MG63 (cell line): ENCODE results near the gene AP1B1. TPM values are rescaled to one million over a fixed set of nuclear protein-coding genes. Genes with fewer than 3 reads are reported as not detected.

Experiments used
- DNase-seq: peaks from one replicate; pipeline ENCODE4 v3.0.0-alpha.2; 2020
- H3K27me3 ChIP-seq: fragments of 250-450 bp; sonication (Bioruptor Pico); 2 replicates; pipeline ENCODE4 v1.5.1; 2020; ENCODE audit warnings: mild to moderate bottlenecking, moderate library complexity
- H3K36me3 ChIP-seq: fragments of 250-450 bp; sonication (Bioruptor Pico); 2 replicates; pipeline ENCODE4 v1.5.1; 2020; ENCODE audit warnings: mild to moderate bottlenecking, moderate library complexity
- H3K4me3 ChIP-seq: fragments of 250-450 bp; sonication (Bioruptor Pico); 2 replicates; pipeline ENCODE4 v1.5.1; 2020; ENCODE audit warnings: mild to moderate bottlenecking, moderate library complexity
- H3K9me3 ChIP-seq: fragments of 250-450 bp; sonication (Bioruptor Pico); 2 replicates; pipeline ENCODE4 v1.5.1; 2020; ENCODE audit warnings: mild to moderate bottlenecking, moderate library complexity
- total RNA-seq: library from RNA; depleted of rRNA; stranded (reverse); fragments of >200 nt; shearing (Covaris generic); gene quantifications from 2 replicates; pipeline ENCODE4 v1.2.3, GENCODE V29; 2014; ENCODE audit warnings: low replicate concordance; rRNA removed

AP1B1 gene
- total RNA-seq, 1 experiment from 2014 or later: 75.2 TPM

DNA sequence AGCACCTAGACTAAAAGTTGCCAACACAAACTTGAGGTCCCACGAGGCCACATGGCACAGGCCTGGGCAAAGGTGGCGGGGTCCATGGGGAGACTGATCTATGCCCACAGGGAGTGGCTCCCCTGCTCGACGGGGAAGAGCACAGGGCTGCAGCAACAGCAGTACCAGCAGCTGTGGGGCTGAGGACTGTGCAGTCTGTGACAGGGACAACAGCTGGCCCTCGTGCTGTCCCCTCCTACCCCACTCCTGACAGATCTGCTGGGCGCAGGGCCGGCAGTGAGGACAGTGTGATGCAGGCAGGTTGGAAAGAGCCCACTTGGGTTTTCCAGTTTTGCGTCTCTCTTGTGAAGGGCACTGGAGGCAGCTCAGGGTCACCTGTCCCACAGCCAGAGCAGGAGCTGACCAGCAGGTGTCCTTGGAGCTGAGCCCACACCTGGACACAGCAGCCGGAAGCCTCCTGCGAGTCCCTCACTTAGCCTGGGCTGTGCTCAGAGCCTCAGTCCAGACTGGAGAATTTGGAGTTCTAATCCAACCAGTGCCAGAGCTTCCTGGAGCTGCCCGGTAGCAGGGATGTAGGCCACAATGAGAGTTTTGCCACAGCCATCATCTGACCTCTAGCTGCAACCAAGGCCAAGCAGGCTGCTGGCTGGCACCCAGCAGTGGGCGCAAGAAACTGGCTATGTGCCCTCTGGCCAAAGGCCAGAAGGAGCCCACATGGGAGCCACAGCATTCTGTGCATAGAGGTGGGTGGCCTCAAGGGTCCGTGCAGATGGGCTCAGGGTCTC lies 85.5 kb downstream of the AP1B1 start:
- DNase-seq: no peak
- no peak overlapping the region for H3K4me3 ChIP-seq
- H3K9me3 ChIP-seq: no peaks in the 10 kb centered on the region
- H3K27me3 ChIP-seq: no peaks in the 10 kb centered on the region
- peaks cover 34% of the 10 kb centered on the region for H3K36me3 ChIP-seq

DNA sequence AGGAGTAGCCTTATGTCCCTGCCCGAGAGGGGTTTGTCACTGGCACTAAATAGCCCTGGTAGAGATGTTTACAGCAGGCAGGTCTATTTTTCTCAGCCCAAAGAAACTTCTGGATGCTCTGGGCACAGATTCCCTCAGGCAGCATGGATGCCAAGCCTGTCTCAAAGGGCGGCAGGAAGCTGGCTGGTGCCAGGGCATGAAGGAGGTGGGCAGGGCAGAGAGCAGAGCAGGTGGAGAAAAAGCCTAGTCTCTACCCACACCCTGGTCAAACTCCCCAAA lies 86.0 kb downstream of the AP1B1 start:
- H3K4me3 ChIP-seq: no peak overlapping the region
- DNase-seq: no peak
- H3K36me3 ChIP-seq: peaks cover 40% of the 10 kb centered on the region
- no peaks in the 10 kb centered on the region for H3K9me3 ChIP-seq
- H3K27me3 ChIP-seq: no peaks in the 10 kb centered on the region

DNA sequence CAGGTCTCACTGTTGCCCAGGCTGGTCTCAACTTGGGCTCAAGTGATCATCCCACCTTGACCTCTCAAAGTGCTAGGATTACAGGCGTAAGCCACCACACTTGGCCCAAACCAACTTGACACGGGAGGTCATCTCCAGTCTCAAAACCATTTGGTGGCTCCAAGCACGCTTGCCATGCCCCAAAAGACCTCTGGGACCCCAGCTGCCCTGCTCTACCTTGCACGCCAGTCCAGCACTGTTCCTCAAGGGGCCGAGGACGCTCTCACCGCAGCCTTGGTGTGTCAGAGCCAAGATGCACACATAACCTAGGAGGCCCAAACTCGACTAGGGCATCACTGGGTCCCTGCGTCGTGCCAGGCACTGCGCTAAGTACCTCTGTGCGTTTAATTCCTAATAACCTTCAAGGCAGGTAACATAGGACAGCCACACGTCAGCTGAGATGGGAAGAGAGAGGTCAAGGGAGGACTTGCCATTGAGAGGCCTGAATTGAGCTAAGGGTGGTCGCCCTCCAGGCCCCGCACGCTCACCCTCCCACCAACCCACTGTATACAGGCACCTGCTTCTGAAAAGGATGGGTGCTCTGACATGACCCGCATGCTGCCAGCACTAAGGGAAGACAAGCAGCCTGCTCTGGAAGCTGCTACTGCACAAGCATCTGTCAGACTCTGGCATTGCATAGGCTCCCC lies 86.5 kb downstream of the AP1B1 start:
- H3K36me3 ChIP-seq: peaks cover 44% of the 10 kb centered on the region
- DNase-seq: no peak

DNA sequence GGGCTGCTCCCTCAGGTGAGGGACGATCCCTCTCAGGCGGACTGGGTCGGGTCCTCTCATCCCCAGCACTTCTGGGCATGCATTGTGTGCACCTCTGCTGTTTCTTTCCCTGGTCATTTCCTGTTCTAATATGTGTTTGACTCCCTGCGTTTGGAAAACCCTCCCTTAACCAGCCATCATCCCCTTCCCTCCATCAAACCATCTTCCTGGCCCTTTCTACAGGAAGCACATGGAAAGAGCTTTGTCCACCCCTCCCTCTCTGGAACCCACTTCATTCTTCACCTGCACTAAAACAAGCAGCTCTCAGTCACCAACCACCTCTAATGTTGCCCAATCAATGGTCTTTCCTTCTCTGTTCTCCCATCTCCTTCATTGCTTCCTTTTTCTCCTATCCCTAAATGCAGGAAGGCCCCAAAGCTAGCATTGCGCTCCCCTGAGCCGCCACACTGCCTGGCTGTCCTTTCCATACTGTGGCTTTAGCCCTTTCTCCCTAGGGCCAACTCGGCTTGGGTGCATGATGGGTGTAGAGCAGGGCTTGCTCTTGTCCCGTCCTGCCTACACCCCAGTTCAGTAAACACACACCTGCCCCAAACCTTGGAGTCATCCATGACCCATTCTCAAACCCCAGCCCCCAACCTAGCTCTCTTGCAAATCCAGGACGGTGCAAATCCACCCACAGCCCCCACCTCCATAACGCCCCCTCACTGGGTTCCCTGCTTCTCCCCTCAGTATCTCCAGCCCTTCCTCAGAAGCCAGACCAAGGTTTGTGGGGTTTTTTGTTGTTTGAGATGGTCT lies 87.4 kb downstream of the AP1B1 start:
- no peak for DNase-seq
- H3K4me3 ChIP-seq: no peak overlapping the region
- H3K36me3 ChIP-seq: peaks cover 53% of the 10 kb centered on the region
- no peaks in the 10 kb centered on the region for H3K9me3 ChIP-seq
- no peaks in the 10 kb centered on the region for H3K27me3 ChIP-seq

More for the DNA sequence above, 86.5 kb downstream of the AP1B1 start:
- H3K27me3 ChIP-seq: no peaks in the 10 kb centered on the region
- H3K9me3 ChIP-seq: no peaks in the 10 kb centered on the region
- no peak overlapping the region for H3K4me3 ChIP-seq

DNA sequence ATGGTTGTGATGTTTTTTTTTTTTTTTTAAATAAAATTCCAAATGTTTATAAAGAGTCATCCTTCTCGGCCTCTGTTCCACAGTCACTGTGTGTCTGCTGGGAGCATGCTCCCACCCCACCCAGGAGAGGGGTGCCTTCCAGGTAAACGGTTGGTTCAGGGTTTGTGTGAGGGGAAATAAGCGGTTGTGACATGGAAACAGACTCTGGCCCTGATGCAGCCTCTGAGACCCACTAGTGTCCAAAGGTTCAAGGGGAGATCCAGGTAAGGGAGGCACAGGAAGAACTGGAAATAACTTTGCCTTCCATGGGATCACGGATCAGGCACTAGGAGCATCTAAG lies 87.9 kb downstream of the AP1B1 start:
- peaks cover 59% of the 10 kb centered on the region for H3K36me3 ChIP-seq
- no peak for DNase-seq
- H3K9me3 ChIP-seq: no peaks in the 10 kb centered on the region
- no peak overlapping the region for H3K4me3 ChIP-seq
- H3K27me3 ChIP-seq: no peaks in the 10 kb centered on the region

DNA sequence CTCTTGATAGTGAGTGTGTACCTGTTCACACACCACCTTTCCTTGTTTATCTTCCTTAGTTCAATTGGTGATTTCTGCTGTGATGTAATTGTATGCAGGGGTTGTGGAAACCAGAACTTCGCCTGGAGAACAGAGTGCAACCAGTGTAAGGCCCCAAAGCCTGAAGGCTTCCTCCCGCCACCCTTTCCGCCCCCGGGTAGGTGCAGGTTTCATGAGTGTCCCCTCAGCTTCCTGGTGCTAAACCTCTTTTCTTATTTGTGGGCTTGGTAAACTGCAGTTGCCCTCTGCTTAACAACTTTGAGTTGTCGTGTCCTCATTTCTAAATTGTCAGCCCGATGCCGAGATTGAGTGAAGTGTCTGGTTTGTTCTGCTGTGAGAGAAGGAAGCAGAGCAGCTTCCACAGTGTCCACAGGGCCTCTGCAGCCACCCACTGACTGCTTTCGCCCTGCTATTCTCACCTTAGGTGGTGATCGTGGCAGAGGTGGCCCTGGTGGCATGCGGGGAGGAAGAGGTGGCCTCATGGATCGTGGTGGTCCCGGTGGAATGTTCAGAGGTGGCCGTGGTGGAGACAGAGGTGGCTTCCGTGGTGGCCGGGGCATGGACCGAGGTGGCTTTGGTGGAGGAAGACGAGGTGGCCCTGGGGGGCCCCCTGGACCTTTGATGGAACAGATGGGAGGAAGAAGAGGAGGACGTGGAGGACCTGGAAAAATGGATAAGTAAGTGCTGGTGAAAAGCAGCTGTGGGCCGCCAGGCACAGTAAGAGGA lies 89.1 kb downstream of the AP1B1 start:
- Histone ChIP-seq H3K36me3 (peaks cover 70% of the 10 kb centered on the region), H3K27me3 (no peaks in the 10 kb centered on the region), H3K9me3 (no peaks in the 10 kb centered on the region), H3K4me3 (no peak overlapping the region)
- no peak for DNase-seq

DNA sequence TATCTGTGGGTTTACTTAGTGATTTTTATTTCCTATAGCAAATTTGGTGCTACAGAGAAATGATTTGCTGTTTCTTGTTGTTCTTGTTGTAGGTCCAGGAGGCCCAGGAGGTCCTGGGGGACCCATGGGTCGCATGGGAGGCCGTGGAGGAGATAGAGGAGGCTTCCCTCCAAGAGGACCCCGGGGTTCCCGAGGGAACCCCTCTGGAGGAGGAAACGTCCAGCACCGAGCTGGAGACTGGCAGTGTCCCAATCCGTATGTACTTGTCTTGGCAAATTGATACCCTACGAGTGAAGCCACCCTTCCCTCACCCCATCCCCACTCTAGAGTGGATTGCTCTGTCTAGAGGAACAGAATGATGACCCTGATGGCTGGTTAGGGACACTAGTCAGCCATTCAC lies 89.7 kb downstream of the AP1B1 start:
- Histone ChIP-seq H3K27me3 (no peaks in the 10 kb centered on the region), H3K36me3 (peaks cover 77% of the 10 kb centered on the region), H3K9me3 (no peaks in the 10 kb centered on the region), H3K4me3 (no peak overlapping the region)
- DNase-seq: no peak

DNA sequence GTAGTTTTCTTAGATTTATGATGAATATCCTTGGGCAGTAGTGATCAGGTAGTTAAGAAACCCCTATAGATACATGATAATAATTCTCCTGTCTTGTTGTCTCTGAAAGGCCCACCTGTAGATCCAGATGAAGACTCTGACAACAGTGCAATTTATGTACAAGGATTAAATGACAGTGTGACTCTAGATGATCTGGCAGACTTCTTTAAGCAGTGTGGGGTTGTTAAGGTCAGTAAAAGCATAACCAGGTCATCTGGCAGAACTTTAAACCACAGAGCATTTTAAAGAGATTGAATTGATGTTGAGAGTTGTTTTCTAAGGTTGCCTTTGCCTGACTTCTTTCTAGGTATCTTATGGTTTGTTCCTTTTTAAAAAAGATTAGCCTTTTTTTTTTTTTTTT lies 96.0 kb downstream of the AP1B1 start:
- H3K27me3 ChIP-seq: no peaks in the 10 kb centered on the region
- no peak for DNase-seq
- no peak overlapping the region for H3K4me3 ChIP-seq
- H3K9me3 ChIP-seq: no peaks in the 10 kb centered on the region
- H3K36me3 ChIP-seq: peaks cover 98% of the 10 kb centered on the region

DNA sequence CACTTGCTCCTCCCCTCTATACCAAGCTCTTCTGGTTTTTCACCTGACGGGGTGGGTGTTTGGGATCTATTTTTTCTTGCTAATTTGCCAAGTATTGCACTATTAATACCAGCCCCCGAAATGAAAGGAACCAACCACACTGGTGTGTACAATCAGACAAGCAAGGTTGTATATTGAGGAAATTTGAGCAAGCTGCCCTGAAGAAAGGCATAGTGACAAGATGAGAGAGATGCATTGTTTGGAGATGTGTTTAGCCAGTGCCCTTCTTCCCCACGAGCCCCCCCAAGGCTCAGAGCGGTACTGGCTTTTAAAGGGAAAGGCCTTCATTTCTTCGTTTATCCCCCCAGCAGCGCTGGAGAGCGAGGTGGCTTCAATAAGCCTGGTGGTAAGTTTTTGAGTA lies 97.2 kb downstream of the AP1B1 start:
- H3K9me3 ChIP-seq: no peaks in the 10 kb centered on the region
- H3K36me3 ChIP-seq: peaks cover 95% of the 10 kb centered on the region
- no peaks in the 10 kb centered on the region for H3K27me3 ChIP-seq
- no peak for DNase-seq
- H3K4me3 ChIP-seq: no peak overlapping the region

DNA sequence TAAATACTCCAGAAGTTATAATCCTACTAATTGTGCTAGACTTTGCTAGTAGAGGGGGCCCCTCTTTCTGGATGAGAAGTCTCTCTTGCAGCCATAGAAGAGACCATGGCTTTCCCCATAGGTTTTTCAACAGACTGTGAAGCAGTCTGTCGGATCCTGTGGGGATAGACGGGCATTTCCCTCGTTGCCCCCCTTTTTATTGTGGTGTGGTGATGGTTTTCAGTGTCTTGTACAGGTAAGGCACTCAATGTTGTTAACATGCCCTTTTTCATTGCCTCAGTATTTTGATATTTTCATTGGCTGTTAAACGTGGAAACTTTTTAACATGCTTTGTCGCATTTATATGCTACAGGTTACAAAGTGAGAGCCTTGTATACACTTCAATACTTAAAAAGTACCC lies 98.3 kb downstream of the AP1B1 start:
- peaks cover 93% of the 10 kb centered on the region for H3K36me3 ChIP-seq

DNA sequence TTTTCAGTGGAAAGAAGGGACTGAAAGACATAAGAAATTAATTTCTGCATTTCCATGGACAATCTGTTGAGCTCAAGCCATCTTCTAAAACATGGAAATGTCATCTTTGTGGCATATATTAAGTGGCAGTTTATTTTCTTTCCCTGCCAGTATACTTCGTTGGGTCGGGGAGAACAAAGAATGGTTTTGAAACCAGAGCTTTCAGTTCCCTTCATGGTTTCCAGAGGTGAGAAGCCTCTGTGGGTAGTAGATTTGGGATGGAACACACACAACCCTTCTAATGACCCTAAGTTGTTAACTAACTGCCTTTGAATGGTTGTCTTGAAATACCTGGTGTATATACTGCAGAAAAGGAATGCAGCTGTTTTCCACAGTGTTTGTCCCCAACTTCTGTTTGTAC lies 99.5 kb downstream of the AP1B1 start:
- Histone ChIP-seq H3K36me3 (peaks cover 93% of the 10 kb centered on the region), H3K9me3 (no peaks in the 10 kb centered on the region), H3K4me3 (no peak overlapping the region), H3K27me3 (no peaks in the 10 kb centered on the region)
- DNase-seq: no peak

More for the DNA sequence above, 98.3 kb downstream of the AP1B1 start:
- H3K27me3 ChIP-seq: no peaks in the 10 kb centered on the region
- H3K4me3 ChIP-seq: no peak overlapping the region
- no peaks in the 10 kb centered on the region for H3K9me3 ChIP-seq
- DNase-seq: no peak

DNA sequence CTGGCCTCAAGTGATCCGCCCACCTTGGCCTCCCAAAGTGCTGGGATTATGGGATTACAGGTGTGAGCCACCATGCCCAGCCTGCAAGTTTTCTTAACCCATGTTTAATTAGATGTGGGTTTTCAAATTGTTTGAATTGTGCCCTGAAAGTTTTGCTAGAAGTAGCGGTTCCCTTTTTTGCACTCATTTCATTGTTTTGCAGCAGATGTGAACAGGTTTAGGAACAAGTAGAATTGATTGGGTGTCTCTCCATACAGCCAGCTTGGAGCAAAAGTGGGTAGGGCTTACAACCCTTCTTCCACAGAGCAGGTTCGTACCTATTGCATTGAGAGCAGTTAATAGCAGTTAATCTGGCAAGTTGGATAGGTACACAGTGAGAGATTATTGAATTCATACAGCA lies 104.2 kb downstream of the AP1B1 start:
- H3K36me3 ChIP-seq: peaks cover 91% of the 10 kb centered on the region
- H3K9me3 ChIP-seq: no peaks in the 10 kb centered on the region

DNA sequence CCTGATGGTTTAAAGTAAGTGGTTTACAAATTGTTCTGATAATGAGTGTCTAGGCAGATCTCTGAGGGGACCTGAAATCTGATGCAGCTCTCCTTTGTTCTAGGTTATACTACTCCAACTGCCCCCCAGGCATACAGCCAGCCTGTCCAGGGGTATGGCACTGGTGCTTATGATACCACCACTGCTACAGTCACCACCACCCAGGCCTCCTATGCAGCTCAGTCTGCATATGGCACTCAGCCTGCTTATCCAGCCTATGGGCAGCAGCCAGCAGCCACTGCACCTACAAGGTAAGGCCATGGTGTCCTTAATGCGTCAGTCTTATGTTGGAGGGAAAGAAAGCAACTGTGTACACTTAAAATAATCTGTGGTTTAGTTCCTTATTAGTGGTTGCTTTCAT lies 110.4 kb downstream of the AP1B1 start:
- DNase-seq: no peak
- no peak overlapping the region for H3K4me3 ChIP-seq
- H3K9me3 ChIP-seq: no peaks in the 10 kb centered on the region
- H3K27me3 ChIP-seq: no peaks in the 10 kb centered on the region
- H3K36me3 ChIP-seq: peaks cover 97% of the 10 kb centered on the region

More for the DNA sequence above, 104.2 kb downstream of the AP1B1 start:
- H3K27me3 ChIP-seq: no peaks in the 10 kb centered on the region
- DNase-seq: no peak
- no peak overlapping the region for H3K4me3 ChIP-seq

Other genes starting within 250 kb of the AP1B1 start
- gene EMID1, start 182.7 kb downstream of the AP1B1 start, total RNA-seq: 1.4 and 2.7 TPM in 2 replicates
- gene RHBDD3, start 120.6 kb downstream of the AP1B1 start, total RNA-seq: 18.3 and 46.7 TPM in 2 replicates
- 149 and 159 TPM in 2 replicates for gene EWSR1, start 120.3 kb downstream of the AP1B1 start, total RNA-seq
- gene GAS2L1, start 81.9 kb downstream of the AP1B1 start, total RNA-seq: 15.5 and 15.9 TPM in 2 replicates
- gene RASL10A, start 72.9 kb downstream of the AP1B1 start, total RNA-seq: not detected in 2 replicates
- gene RFPL1, start 50.0 kb upstream of the AP1B1 start, total RNA-seq: not detected in 2 replicates
- gene NEFH, start 91.6 kb upstream of the AP1B1 start, total RNA-seq: not detected in 2 replicates
- 49.7 and 73.2 TPM in 2 replicates for gene THOC5, start 165.2 kb upstream of the AP1B1 start, total RNA-seq
- 49.0 and 57.0 TPM in 2 replicates for gene NIPSNAP1, start 192.5 kb upstream of the AP1B1 start, total RNA-seq
- 134 and 159 TPM in 2 replicates for gene NF2, start 215.1 kb upstream of the AP1B1 start, total RNA-seq